Mesenchymal stem cell (in vitro differentiated cells and primary cell): ENCODE results near the gene RNASE1.

Experiments used
- DNase-seq: peaks from one replicate; pipeline ENCODE4 v3.0.0-alpha.2; 2013
- H2AFZ ChIP-seq: one replicate; pipeline ENCODE4 v1.6.1; 2013; ENCODE audit warnings: low read depth, mild to moderate bottlenecking, control low read depth, inconsistent platforms, low read length, moderate library complexity
- H2AK5ac ChIP-seq: 2 replicates; pipeline ENCODE4 v1.6.1; 2013; ENCODE audit warnings: low read length, moderate library complexity, mild to moderate bottlenecking, inconsistent platforms; ENCODE audit not compliant: severe bottlenecking
- H2BK120ac ChIP-seq: one replicate; pipeline ENCODE4 v1.6.1; 2013; ENCODE audit warnings: low read depth, mild to moderate bottlenecking, inconsistent platforms, low read length, moderate library complexity
- H2BK12ac ChIP-seq, 2 experiments: one replicate each; pipeline ENCODE4 v1.6.1; 2013; ENCODE audit warnings: inconsistent platforms in 2 of 2, low read length in 2 of 2, mild to moderate bottlenecking in 2 of 2, moderate library complexity in 2 of 2, control low read depth in 1 of 2
- H2BK15ac ChIP-seq: one replicate; pipeline ENCODE4 v1.6.1; 2013; ENCODE audit warnings: mild to moderate bottlenecking, low read depth, inconsistent platforms; ENCODE audit not compliant: poor library complexity, severe bottlenecking
- H2BK5ac ChIP-seq: 2 replicates; pipeline ENCODE4 v1.6.1; 2013; ENCODE audit warnings: low read depth, mild to moderate bottlenecking, low read length, control low read depth, inconsistent platforms; ENCODE audit not compliant: poor library complexity, severe bottlenecking
- H3K14ac ChIP-seq, 2 experiments: one replicate each; pipeline ENCODE4 v1.6.1; 2013; ENCODE audit warnings: inconsistent platforms in 2 of 2, low read length in 2 of 2, control low read depth in 1 of 2, mild to moderate bottlenecking in 1 of 2, moderate library complexity in 1 of 2
- H3K18ac ChIP-seq, 2 experiments: one replicate each; pipeline ENCODE4 v1.6.1; 2013; ENCODE audit warnings: inconsistent platforms in 2 of 2, low read length in 2 of 2, control low read depth in 1 of 2, low read depth in 1 of 2, mild to moderate bottlenecking in 1 of 2
- H3K23ac ChIP-seq, 2 experiments: one replicate each; pipeline ENCODE4 v1.6.1; 2013; ENCODE audit warnings: inconsistent platforms in 2 of 2, low read length in 2 of 2, mild to moderate bottlenecking in 2 of 2, moderate library complexity in 2 of 2, control low read depth in 1 of 2
- H3K27ac ChIP-seq: 2 replicates; pipeline ENCODE4 v1.5.1; 2013; ENCODE audit warnings: mild to moderate bottlenecking, moderate library complexity, low read length, control low read depth, inconsistent platforms; ENCODE audit not compliant: poor library complexity, severe bottlenecking
- H3K27me3 ChIP-seq, 2 experiments: 2 replicates each; pipeline versions ENCODE4 v1.6.1 to v1.7.0; 2013; ENCODE audit warnings: low read length in 2 of 2, mild to moderate bottlenecking in 2 of 2, moderate library complexity in 2 of 2, control low read depth in 1 of 2, inconsistent platforms in 1 of 2; ENCODE audit not compliant: control insufficient read depth in 1 of 2, insufficient read depth in 1 of 2
- H3K36me3 ChIP-seq, 2 experiments: 2 replicates each; pipeline versions ENCODE4 v1.6.1 to v1.7.0; 2013; ENCODE audit warnings: low read length in 2 of 2, control low read depth in 1 of 2, inconsistent platforms in 1 of 2, low read depth in 1 of 2, mild to moderate bottlenecking in 1 of 2; ENCODE audit not compliant: insufficient read depth in 2 of 2, control insufficient read depth in 1 of 2
- H3K4ac ChIP-seq, 2 experiments: one replicate each; pipeline ENCODE4 v1.6.1; 2013; ENCODE audit warnings: inconsistent platforms in 2 of 2, low read length in 2 of 2, mild to moderate bottlenecking in 2 of 2, moderate library complexity in 2 of 2, control low read depth in 1 of 2, low read depth in 1 of 2
- H3K4me1 ChIP-seq: 2 replicates; pipeline ENCODE4 v1.6.1; 2013; ENCODE audit warnings: low read depth, low read length, control low read depth; ENCODE audit not compliant: control insufficient read depth, insufficient read depth
- H3K4me2 ChIP-seq: 2 replicates; pipeline ENCODE4 v1.6.1; 2013; ENCODE audit warnings: low read length, mild to moderate bottlenecking, inconsistent platforms; ENCODE audit not compliant: poor library complexity, severe bottlenecking
- H3K4me3 ChIP-seq, 2 experiments: 2 replicates each; pipeline versions ENCODE4 v1.5.1 to v1.7.0; 2013; ENCODE audit warnings: low read length in 2 of 2, mild to moderate bottlenecking in 2 of 2, control low read depth in 1 of 2, low read depth in 1 of 2; ENCODE audit not compliant: insufficient read depth in 1 of 2
- H3K79me1 ChIP-seq: replicated peaks from 2 replicates; pipeline ENCODE4 v1.6.1; 2013; ENCODE audit warnings: mild to moderate bottlenecking, control low read depth, low read length, inconsistent platforms; ENCODE audit not compliant: poor library complexity, severe bottlenecking
- H3K9ac ChIP-seq: 2 replicates; pipeline ENCODE4 v1.7.0; 2013; ENCODE audit warnings: mild to moderate bottlenecking, low read length, moderate library complexity
- H3K9me3 ChIP-seq: 2 replicates; pipeline ENCODE4 v1.7.0; 2013; ENCODE audit warnings: mild to moderate bottlenecking, low read length; ENCODE audit not compliant: control insufficient read depth
- H4K8ac ChIP-seq: one replicate; pipeline ENCODE4 v1.6.1; 2013; ENCODE audit warnings: inconsistent platforms, mild to moderate bottlenecking, low read length, moderate library complexity
- H4K91ac ChIP-seq: one replicate; pipeline ENCODE4 v1.6.1; 2013; ENCODE audit warnings: mild to moderate bottlenecking, low read length, inconsistent platforms
- WGBS: methylation state at CpG from one replicate; pipeline ENCODE4 v1.1.7; 2013; ENCODE audit warnings: mixed read lengths; 5-methylcytosine and 5-hydroxymethylcytosine counted together

Gene RNASE1

GRCh38 chr14:20807304-20808161 lies 4.9 kb upstream of the RNASE1 start:
- Histone ChIP-seq H3K9me3 (no peaks in the 10 kb centered on the region), H3K4ac (no peak overlapping the region), H2BK12ac (no peak overlapping the region), H3K9ac (no peak overlapping the region), H3K27me3 (peaks cover 0 to 64% of the 10 kb centered on the region in 2 experiments), H3K4me2 (no peak overlapping the region), H2BK15ac (no peak overlapping the region), H4K8ac (no peak overlapping the region), H2AFZ (no peak overlapping the region), H3K36me3 (no peaks in the 10 kb centered on the region), H2BK120ac (no peak overlapping the region), H3K27ac (no peak overlapping the region), H3K18ac (no peak overlapping the region), H2BK5ac (no peak overlapping the region), H3K4me3 (no peak overlapping the region), H3K79me1 (no peaks in the 10 kb centered on the region), H3K4me1 (no peaks in the 10 kb centered on the region), H4K91ac (no peak overlapping the region), H3K14ac (no peak overlapping the region), H2AK5ac (no peak overlapping the region), H3K23ac (no peak overlapping the region)
- WGBS: 14% methylated on average over 3 of the region's 6 CpGs
- no peak for DNase-seq

GRCh38 chr14:20805485-20805884 lies 2.8 kb upstream of the RNASE1 start:
- Histone ChIP-seq H3K14ac (no peak overlapping the region), H3K9ac (no peak overlapping the region), H2BK12ac (no peak overlapping the region), H3K4me2 (no peak overlapping the region), H3K23ac (no peak overlapping the region), H4K8ac (no peak overlapping the region), H2BK15ac (no peak overlapping the region), H3K79me1 (no peaks in the 10 kb centered on the region), H2BK5ac (no peak overlapping the region), H3K36me3 (no peaks in the 10 kb centered on the region), H3K4me3 (no peak overlapping the region), H3K4me1 (no peaks in the 10 kb centered on the region), H4K91ac (no peak overlapping the region), H3K27ac (no peak overlapping the region), H3K9me3 (no peaks in the 10 kb centered on the region), H2AFZ (no peak overlapping the region), H3K4ac (no peak overlapping the region), H2BK120ac (no peak overlapping the region), H2AK5ac (no peak overlapping the region), H3K18ac (no peak overlapping the region), H3K27me3 (peaks cover 0 to 67% of the 10 kb centered on the region in 2 experiments)
- WGBS: 91% methylated on average over 3 of the region's 6 CpGs
- no peak for DNase-seq

GRCh38 chr14:20803223-20803622 lies 579 bp upstream of the RNASE1 start:
- no peak overlapping the region for H3K27ac ChIP-seq
- H2AFZ ChIP-seq: no peak overlapping the region
- no peaks in the 10 kb centered on the region for H3K9me3 ChIP-seq
- no peak overlapping the region for H3K4me2 ChIP-seq
- no peak overlapping the region for H3K14ac ChIP-seq
- H3K79me1 ChIP-seq: no peaks in the 10 kb centered on the region
- H4K8ac ChIP-seq: no peak overlapping the region
- no peak overlapping the region for H3K4me3 ChIP-seq
- no peak overlapping the region for H4K91ac ChIP-seq
- H3K4ac ChIP-seq: no peak overlapping the region
- no peaks in the 10 kb centered on the region for H3K4me1 ChIP-seq
- DNase-seq: no peak
- WGBS: 68% methylated on average over 4 of the region's 7 CpGs
- H2BK12ac ChIP-seq: no peak overlapping the region
- no peak overlapping the region for H2AK5ac ChIP-seq
- H2BK15ac ChIP-seq: no peak overlapping the region
- no peak overlapping the region for H2BK120ac ChIP-seq
- H3K18ac ChIP-seq: no peak overlapping the region
- H3K27me3 ChIP-seq: peaks cover 5 to 57% of the 10 kb centered on the region in 2 experiments
- no peak overlapping the region for H3K9ac ChIP-seq
- no peak overlapping the region for H2BK5ac ChIP-seq
- no peaks in the 10 kb centered on the region for H3K36me3 ChIP-seq
- H3K23ac ChIP-seq: no peak overlapping the region

GRCh38 chr14:20801726-20802125 lies 918 bp downstream of the RNASE1 start:
- no peaks in the 10 kb centered on the region for H3K79me1 ChIP-seq
- no peak overlapping the region for H3K27ac ChIP-seq
- H4K8ac ChIP-seq: no peak overlapping the region
- H2BK120ac ChIP-seq: no peak overlapping the region
- no peak overlapping the region for H4K91ac ChIP-seq
- H3K4me3 ChIP-seq: no peak overlapping the region
- no peaks in the 10 kb centered on the region for H3K36me3 ChIP-seq
- no peaks in the 10 kb centered on the region for H3K9me3 ChIP-seq
- H3K4me2 ChIP-seq: no peak overlapping the region
- no peak overlapping the region for H2AK5ac ChIP-seq
- no peak overlapping the region for H2BK15ac ChIP-seq
- H3K23ac ChIP-seq: no peak overlapping the region
- H2BK12ac ChIP-seq: no peak overlapping the region
- 88% methylated on average over 9 of the region's 9 CpGs for WGBS
- H3K4me1 ChIP-seq: no peaks in the 10 kb centered on the region
- H3K18ac ChIP-seq: no peak overlapping the region
- H3K27me3 ChIP-seq: peaks cover 5 to 44% of the 10 kb centered on the region in 2 experiments
- no peak overlapping the region for H2BK5ac ChIP-seq
- no peak overlapping the region for H3K9ac ChIP-seq
- no peak overlapping the region for H3K4ac ChIP-seq
- DNase-seq: no peak
- H3K14ac ChIP-seq: no peak overlapping the region
- no peak overlapping the region for H2AFZ ChIP-seq
